HEK293T (cell line): ENCODE data around the gene ADSS1.

Source experiments
- ARNT ChIP-seq: fragments of 450-650 bp; IDR thresholded peaks from 2 replicates; pipeline ENCODE4 v1.6.1; 2017; ENCODE audit warnings: mild to moderate bottlenecking
- ELF4 ChIP-seq: fragments of 450-650 bp; IDR thresholded peaks from 2 replicates; pipeline ENCODE4 v1.6.1; 2017; ENCODE audit warnings: antibody characterized with exemption
- FOXA1 ChIP-seq: fragments of 450-650 bp; IDR thresholded peaks from 2 replicates; pipeline ENCODE4 v1.6.1; 2016; ENCODE audit warnings: mild to moderate bottlenecking
- FOXK2 ChIP-seq: fragments of 450-650 bp; IDR thresholded peaks from 2 replicates; pipeline ENCODE4 v1.6.1; 2016; ENCODE audit warnings: mild to moderate bottlenecking
- L3MBTL2 ChIP-seq: fragments of 450-650 bp; conservative IDR thresholded peaks from 2 replicates; pipeline ENCODE4 v1.6.1; 2016; ENCODE audit warnings: mild to moderate bottlenecking
- LEF1 ChIP-seq: fragments of 450-650 bp; IDR thresholded peaks from 2 replicates; pipeline ENCODE4 v1.6.1; 2017; ENCODE audit warnings: mild to moderate bottlenecking, borderline replicate concordance
- NFRKB ChIP-seq: fragments of 450-650 bp; IDR thresholded peaks from 2 replicates; pipeline ENCODE4 v1.6.1; 2016; ENCODE audit warnings: mild to moderate bottlenecking, moderate library complexity

DNA sequence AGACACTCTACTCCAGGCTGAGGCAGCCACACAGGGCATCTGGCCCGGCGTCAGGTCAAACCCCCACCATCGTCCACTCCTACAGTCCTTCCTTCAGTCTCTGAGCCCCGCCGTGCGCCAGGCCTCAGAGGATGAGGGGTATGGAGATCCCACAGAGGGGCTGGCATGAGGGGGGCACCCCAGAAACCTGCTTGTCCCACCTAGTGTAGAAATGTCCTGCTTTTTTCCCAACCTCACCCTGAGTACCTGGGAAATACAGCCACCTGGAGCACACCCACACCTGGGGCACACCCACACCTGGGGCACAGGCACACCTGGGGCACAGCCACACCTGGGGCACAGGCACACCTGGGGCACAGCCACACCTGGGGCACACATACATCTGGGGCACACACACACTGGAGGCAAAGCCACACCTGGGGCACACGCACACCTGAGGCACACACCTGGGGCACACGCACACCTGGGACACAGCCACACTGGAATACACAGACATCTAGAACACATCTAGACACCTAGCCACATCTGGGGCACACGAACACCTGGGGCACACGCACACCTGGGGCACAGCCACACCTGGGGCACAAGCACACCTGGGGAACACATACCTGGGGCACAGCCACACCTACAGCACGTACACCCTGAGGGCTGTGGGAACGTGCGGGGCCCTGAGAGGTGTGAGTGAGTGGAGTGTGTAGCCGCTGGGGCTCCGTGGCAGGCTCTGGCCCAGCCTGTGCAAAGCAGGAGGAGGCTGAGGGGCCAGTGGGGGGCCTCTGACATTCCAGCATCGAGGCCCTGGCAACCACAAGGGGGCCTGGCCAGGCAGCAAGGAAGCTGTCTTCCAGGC, 53.2 kb downstream of the ADSS1 start:
- no peak for TF ChIP-seq NFRKB
- TF ChIP-seq L3MBTL2, result no peak
- no peak for TF ChIP-seq FOXA1
- TF ChIP-seq LEF1, result no peak
- no peak for TF ChIP-seq ARNT
- no peak for TF ChIP-seq ELF4
- no peak for TF ChIP-seq FOXK2
